Cardiac fibroblast (primary cell): ENCODE results near the gene DIP2B.
A peak's percentile ranks its signal among the peaks of the same experiment; 100 is the strongest.

ENCODE experiments used
- DNase-seq, 2 donors: peaks; one replicate each; pipeline versions ENCODE4 v3.0.0 to v3.0.0-alpha.2; 2010; ENCODE audit warnings: low read depth in 2 of 2
- H3K4me3 ChIP-seq, 2 donors: replicated peaks in 1 of 2; 1 replicate in 1 of 2; 2 replicates in 1 of 2; pipeline ENCODE4 v1.5.1; 2011; ENCODE audit warnings: low read depth in 2 of 2, low read length in 2 of 2, mild to moderate bottlenecking in 2 of 2, moderate library complexity in 1 of 2
- TF ChIP-seq, protein P1 (sequence below): IDR thresholded peaks from one replicate; pipeline ENCODE4 v1.5.1; 2011; ENCODE audit warnings: low read depth, mild to moderate bottlenecking, low read length, inconsistent platforms

The DIP2B gene

DNA sequence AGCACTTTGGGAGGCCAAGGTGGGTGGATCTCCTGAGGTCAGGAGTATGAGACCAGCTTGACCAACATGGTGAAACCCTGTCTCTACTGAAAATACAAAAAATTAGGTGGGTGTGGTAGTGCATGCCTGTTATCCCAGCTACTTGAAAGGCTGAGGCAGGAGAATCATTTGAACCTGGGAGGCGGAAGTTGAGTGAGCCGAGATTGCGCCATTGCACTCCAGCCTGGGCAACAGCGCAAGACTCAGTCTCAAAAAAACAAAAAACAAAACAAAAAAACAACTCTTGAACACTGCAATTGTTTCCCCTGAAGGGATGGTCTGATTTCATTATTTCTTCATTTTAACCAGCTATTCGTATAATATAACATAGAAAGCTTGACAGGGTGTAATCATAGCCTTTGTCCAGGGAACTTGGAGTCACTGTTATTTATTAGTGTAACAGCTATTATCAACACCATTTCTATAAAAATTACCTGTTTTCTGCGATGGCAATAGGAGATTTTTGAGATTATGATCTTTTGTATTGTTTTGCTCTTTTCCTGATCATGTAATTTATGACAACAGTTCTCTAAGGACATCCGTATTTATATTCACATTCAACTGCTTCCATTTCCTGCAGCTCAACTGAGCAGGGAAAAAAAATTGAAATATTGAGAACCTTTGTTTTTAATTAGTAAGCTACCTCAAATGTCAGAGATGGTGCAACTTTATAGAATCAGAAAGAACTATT, 94.7 kb downstream of the DIP2B start:
- TF ChIP-seq, protein P1, sequence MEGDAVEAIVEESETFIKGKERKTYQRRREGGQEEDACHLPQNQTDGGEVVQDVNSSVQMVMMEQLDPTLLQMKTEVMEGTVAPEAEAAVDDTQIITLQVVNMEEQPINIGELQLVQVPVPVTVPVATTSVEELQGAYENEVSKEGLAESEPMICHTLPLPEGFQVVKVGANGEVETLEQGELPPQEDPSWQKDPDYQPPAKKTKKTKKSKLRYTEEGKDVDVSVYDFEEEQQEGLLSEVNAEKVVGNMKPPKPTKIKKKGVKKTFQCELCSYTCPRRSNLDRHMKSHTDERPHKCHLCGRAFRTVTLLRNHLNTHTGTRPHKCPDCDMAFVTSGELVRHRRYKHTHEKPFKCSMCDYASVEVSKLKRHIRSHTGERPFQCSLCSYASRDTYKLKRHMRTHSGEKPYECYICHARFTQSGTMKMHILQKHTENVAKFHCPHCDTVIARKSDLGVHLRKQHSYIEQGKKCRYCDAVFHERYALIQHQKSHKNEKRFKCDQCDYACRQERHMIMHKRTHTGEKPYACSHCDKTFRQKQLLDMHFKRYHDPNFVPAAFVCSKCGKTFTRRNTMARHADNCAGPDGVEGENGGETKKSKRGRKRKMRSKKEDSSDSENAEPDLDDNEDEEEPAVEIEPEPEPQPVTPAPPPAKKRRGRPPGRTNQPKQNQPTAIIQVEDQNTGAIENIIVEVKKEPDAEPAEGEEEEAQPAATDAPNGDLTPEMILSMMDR: no peak
- no peak for DNase-seq
- H3K4me3 ChIP-seq: no peak overlapping the region

DNA sequence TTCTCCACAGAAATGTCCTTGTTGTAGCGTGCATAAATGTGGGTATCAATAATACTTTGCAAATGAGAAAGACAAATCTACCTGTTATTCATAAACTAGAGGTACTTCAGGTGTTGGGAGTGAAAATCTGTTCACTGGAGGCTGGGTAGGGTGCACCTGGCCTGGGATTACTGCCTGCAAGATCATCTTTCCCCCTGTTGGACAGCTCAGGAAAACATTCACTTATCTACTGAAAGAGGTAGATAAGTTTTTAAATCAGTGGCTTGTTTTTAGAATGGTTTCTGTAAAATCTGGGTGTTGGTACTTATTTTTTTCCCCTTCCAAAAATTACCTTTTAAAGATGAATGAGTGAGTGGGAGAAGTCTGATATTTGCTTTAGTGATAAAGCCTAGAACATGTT, 95.6 kb downstream of the DIP2B start:
- no peak overlapping the region for H3K4me3 ChIP-seq
- no peak for DNase-seq
- TF ChIP-seq, protein P1: peak; percentile 7

DNA sequence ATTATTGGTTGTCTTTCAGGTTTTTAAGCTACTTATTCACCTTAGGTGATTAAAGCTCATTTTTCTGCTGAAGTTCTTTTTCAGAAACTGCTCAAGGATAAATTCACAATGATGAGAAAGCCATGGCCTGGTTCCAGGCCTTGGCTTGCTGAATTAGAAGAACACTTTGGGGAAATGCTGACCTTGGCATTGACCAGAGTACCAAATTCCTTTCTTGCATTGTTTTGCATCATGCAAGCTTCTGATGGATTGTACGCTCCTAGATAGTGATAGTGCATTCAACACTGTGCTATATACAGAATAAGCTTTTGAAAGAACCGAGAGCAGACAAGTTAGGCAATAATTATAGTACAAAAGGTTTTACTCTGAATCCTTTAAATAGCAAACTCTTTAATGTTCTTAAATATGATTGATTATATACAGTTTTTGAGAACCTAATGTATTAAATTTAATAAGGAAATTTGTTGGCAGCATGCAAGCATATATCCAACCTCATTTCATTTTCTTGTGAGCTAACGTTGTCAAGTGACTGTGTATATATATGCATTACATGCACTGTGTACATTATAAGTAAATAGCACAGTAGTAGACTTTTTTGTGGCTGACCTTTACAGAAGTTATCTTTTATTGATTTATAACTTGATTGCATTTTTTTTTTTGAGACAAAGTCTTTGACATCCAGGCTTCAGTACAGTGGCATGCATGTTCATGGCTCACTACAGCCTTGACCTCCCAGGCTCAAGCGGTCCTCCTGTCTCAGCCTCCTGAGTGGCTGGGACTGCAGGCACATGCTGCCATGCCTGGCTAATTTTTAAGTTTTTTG, 99.2 kb downstream of the DIP2B start:
- peak; percentile 85 to 97 for DNase-seq
- TF ChIP-seq, protein P1: no peak
- no peak overlapping the region for H3K4me3 ChIP-seq

DNA sequence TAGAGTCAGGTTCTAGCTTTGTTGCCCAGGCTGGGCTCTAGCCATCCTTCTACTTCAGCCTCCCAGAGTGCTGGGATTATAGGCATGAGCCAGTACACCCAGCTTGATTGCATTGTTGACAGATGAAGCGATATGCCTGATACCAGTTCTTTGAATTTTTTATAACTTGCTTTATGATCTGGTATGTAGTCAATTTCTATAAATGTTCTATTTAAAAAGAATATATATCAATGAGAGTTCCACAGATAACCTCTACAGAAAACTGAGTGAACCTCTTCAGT, 99.8 kb downstream of the DIP2B start:
- no peak for DNase-seq
- TF ChIP-seq, protein P1: no peak
- H3K4me3 ChIP-seq: no peak overlapping the region

DNA sequence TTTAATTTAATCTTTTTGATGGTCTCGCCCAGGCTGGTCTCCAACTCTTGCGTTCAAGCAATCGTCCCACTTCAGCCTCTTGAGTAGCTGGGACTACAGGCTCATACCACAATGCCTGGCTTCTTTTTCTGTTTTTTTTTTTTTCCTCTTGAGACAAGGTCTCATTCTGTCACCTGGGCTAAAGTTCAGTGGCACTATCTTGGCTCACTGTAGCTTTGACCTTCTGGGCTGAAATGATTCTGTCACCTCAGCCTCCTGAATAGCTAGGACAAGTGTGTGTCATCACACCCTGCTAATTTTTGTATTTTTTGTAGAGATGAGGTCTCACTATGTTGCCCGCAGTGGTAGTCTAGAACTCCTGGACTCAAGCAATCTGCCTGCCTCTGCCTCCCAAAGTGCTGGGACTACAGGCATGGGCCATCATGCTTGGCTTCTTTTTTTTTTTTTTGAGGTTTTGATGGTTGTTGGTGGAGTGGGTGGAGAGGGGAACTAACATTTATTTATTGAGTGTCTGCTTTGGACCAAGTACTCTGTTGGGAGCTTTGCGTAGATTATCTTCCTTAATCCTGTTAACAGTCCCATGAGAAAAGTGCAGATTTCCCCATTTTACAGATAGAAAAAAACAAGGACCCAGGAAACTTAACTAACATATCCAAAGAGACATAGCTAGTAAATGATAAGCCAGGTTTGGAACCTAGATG, 102.0 kb downstream of the DIP2B start:
- TF ChIP-seq, protein P1: no peak

DNA sequence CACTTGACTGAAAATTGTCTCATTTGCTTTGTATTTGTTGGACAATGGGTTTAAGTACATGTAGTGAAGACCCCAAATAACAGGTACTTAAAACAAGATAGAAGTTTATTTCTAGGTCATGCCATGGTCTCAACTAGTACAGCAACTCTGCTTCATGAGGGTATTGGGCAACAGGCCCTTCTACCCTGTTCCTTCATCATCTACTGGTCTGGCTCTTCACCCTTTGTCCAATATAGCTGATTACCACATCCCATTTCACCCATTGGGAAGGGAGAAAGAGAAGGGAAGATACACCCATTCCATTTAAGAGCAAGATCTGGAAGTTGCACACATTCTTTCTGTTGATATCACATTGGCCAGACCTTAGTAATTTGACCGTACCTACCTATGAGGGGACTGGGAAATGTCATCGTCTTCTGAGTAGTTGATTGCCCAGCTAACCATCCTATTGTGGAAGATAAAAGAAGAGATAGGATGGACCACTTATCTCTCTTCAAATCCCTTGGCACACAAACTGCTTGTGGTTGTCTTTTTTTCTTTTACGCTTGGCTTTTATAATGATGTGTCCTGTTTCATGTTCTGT, 104.6 kb downstream of the DIP2B start:
- peak in 1 of 2 donors; percentile 17 for DNase-seq
- H3K4me3 ChIP-seq: no peak overlapping the region
- TF ChIP-seq, protein P1: no peak

More for the DNA sequence above, 102.0 kb downstream of the DIP2B start:
- no peak overlapping the region for H3K4me3 ChIP-seq
- DNase-seq: no peak
